ENCODE results near the gene ZNF688.
"Not testable (repeated sequence)": the region's sequence is repeated elsewhere in the genome, so short reads cannot be mapped to it uniquely, and the experiment has no call there.

The ZNF688 gene

DNA sequence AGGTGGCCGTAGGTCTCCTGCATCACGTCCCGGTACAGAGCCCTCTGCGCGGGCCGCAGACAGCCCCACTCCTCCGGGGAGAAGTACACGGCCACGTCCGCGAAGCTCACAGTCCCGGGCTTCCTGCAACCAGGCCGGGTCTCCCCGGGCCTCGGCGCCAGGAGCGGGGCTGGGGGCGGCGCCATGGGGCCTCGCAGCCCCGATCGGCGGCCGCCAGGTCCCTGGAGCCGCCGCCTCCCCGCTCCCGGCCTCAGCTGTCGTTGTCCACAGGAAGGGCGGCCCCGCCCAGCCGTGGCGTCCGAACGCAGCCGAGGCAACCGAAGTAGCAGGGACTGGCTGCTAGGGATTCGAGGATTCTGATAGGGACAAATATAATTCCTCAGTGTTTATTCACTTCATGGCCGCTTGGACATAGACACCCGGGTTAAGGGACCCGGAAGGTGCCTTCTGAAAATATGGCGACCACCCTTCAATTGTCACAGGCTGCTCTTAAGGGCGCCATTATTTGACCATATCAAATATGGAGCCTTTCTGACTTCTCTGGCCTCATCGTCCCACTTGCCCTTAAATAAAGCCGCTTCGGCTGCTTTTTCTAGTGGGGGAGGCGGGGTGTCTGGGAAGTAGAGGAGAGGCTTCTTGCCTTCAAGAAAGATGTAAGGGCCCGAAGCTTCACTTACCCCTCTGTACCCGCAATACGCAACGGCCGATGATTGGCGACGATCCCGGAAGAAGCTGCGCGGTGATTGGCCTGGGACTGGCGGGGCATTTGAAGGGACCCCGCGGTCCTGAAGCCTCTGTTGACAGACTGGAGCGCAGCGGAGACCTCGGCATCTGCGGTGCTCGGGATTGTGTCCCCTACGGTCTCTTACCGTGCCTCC, at the start of gene ZNF688:
ZNF688 (minus strand) TSS at position 270 of the 878 bp plus-strand sequence; CDS start at position 185, 85 bp downstream.
- DNase-seq, result peak; percentile 71 to 90 (median 82)

DNA sequence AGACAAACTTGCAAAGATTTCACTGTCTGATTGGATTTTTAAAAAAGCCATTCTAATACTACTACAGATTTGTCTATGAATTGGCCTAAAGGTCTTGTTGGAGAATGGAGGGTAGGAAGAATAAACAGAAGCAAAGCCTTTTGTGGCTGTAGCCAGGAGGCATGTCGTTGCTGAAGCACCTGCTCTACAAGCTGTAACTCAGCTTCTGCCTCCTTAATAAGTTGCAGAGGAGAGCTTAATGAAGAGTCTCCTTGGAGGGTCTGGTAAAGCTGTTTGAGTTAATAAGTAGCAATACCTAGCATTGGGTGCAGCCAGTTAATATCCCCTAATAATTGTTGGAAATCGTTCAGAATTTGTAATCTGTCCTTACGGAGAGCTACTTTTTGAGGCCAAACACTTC, 48.7 kb upstream of the ZNF688 start:
- no peak for DNase-seq

DNA sequence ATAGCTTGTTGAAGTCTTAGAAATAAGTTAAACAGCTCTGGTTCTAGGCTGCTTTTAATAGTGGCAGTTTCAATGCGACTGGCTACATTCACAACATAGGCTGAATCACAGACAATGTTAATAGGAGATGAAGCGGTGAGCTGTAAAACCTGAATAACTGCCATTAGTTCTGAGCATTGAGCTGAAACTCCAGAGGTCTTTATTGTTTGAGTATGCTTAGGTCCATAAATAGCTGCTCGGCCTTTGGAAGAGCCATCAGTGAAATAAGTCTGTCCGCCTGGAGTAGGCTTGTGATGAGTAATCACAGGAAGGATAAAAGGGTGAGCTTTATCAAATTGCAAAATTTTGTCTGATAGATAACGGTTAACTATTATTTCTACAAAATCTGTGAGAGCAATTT, 48.1 kb upstream of the ZNF688 start:
- DNase-seq, result no peak

DNA sequence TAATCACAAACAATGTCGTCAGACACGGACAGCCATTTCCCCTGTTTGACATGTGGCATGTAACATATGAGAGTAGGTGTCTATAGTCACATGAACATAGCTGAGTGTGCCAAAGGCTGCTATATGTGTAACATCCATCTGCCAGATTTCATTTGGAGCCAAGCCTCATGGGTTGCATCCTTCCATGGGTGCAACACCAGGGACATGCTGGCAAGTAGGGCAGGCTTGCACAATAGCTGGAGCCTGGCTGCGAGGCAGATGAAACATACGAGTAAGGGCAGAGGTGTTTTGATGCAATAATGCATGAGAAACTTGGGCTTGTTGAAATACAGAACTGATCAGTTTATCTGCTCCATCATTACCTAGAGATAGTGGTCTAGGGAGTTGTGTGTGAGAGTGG, 47.7 kb upstream of the ZNF688 start:
- DNase-seq, result no peak

DNA sequence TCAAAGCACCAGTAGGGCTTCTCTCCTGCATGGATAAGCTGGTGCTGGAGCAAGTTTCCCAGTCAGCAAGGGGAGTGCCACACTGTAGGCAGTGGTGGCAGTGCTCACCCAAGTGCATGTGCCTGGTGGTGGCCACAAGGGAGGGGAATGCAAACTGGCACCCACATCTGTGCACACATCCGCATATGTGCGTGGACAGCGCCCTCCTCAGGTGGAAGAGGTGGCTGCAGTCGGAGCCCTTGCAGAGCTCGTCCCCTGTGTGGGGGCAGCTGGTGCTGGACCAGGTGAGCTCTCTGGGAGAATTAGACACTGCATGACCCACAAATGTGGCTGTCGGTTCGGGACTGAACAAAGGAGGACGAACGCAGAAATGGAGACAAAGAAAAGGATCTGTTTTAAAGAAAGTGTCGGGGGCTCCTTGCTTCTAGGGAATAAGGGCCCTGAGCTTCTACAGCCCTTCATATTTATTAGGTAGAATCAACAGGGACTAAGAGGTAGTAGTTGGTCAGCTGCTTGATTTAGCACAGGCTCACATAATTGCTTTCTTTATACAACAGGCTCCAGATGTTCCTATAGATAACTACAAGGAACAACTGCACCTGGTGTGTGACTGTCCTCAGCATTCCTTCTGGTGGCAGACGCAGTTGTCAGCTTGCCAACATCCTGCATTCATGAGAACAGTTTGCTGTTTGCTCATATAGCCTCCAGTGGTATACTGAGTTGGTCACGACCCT, 44.0 kb upstream of the ZNF688 start:
- peak; percentile 22 to 51 (median 37) for DNase-seq

DNA sequence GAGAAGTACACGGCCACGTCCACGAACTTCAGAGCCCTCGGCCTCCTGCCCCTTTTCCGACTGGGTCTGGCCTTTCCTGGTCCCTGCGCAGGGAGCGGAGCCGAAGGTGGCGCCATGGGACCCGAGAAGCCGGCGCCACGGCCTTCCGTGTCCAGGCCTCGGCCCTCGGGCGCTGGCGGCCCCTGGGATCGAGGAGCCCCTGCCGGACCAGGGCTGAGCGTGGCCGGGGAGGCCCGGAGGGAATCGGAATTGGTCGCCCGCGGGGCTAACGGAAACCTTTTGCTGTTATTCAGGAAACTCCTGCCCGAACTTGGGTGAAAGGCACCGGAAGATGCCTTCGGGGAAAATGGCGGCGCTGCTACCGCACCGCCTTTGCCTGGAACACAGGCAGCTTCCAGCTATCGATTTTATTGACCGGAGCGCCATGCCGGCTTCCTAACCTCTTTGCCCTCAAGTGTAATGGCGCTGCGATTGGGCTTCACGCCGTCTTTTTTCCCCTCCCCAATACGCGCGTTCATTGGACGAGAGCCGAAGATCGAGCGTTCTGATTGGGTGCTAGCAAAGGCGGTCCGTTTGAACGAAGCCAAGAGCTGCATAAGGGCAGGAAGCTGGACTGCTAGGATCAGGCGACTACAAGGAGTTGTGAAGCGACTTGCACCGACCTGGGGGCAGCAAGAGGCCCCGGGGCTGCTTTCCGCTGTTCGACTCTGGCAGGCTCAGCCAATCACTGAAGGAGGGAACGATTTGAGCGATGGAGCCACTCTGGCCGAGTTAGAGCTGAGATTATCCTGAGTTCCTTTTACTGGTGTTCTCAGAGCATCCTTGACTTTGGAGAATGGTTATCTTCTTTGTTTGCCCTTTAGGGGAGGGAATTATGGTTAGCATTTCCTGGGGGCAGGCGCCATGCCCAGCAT, 38.7 kb upstream of the ZNF688 start, which contains the start of gene ZNF689:
ZNF689 (minus strand) TSS at position 464 of the 914 bp plus-strand sequence; CDS start at position 116, 348 bp downstream.
- peak; percentile 76 to 92 (median 84) for DNase-seq

DNA sequence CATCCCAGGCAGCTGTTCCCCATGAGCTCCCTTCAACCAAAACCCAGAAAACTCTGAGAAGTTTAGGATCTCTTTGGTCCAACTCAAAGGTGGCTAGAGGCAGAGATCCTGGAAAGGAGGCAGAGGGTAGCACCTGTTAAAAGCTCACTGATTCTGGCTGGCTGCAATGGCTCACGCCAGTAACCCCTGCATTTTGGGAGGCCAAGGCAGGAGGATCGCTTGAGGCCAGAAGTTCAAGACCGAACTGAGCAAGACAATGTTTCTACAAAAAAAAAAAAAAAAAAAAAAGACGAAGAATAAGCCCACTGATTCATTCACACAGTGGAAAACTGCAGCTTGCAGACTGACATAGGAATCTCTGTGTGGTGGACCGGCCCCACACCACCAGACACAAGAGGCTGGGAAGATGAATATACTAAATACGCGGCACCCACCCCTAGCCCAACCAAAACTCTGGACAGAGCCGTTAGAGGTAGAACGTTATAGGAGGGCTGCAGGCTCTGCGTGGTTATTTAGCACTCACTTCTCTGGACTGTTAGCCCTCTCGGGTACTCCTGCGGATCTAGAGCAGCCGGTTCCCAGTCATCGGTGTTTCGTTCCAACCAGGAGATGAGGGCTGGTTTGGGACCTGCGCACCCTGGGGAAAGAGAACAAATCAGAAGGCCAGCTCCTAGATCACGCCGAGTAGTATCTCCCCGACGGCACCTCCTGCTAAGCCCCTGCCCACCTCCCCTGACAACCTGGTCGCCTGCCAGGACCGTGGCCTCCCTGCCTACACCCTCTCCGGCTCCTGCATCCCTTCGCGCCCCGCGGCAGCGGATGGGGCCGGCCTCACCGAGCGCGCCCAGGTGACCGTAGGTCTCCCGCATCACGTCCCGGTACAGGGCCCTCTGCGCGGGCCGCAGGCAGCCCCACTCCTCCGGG, 37.8 kb upstream of the ZNF688 start:
- peak in 2 of 4 experiments; percentile 38 to 55 for DNase-seq

DNA sequence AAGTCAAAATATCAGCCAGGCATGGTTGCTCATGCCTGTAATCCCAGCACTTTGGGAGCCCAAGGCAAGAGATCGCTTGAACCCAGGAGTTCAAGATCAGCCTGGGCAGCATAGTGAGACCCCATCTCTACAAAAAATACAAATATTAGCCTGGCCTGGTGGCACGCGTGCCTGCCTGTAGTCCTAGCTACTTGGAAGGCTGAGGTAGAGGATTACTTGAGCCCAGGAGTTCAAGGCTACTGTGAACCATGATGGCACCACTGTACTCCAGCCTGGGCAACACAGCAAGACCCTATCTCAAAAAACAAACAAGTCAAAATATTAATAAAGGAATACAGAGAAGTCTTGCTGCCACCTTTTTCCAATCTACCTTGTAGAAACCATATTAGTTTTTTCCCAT, 34.5 kb upstream of the ZNF688 start:
- no peak for DNase-seq

DNA sequence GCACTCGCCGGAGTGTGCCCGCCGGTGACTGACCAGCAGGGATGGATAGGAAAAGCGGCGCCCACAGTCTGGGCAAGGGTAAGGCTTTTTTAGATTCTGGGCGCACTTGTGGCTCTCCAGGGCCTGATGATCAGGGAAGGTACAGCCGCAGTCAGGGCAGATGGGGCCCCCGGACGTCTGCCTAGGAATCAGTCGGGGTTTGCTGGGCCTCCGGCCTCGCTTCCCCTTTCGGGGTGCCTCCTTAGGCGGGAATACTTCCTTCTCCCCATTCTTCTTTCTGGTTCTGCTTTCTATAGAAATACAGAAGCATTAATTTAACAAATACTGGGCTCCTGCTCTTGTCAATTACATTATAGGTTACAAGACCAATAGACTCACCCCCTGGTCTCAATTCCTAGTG, 33.6 kb upstream of the ZNF688 start:
- no peak for DNase-seq

DNA sequence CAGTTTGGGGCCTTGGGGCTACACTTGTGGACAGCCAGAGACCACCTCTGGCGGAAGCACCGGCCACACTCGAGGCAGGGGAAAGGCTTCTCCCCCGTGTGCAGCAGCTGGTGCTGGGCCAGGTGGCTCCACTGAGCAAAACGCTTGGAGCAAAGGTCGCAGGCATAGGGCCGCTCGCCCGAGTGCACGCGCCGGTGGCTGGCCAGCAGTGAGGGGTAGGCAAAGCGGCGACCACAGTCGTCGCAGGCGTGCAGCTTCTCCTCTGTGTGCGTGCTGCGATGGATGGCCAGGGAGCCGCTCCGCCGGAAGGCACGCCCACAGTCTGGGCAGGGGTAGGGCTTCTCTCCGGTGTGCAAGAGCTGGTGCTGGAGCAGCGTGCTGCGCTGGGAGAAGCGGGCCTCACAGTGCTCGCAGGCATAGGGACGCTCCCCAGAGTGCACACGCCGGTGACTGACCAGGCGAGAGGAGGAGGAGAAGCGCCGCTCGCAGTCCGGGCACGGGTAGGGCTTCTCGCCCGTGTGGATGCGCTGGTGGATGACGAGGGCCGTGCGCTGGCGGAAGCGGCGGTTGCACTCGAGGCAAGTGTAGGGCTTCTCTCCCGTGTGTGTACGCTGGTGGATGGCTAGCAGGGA, 32.9 kb upstream of the ZNF688 start:
- no peak for DNase-seq

DNA sequence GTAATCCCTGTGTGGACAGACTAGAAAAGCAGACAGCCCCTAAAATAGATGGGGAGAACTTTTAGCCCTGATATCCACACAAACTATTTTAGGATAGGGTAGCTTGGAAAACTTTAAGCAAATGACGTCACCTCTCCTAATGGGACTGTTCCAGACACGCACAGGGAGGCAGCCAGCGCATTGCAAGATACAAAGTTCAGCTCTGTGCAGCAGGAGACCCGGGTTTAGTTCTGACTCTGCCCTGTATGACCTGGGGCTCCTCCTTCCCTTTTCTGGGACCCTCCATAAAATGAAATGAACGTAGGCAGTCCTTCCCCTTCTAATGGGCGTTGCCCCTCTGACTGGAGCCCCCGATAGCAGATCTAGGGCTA, 32.4 kb upstream of the ZNF688 start:
- no peak for DNase-seq

DNA sequence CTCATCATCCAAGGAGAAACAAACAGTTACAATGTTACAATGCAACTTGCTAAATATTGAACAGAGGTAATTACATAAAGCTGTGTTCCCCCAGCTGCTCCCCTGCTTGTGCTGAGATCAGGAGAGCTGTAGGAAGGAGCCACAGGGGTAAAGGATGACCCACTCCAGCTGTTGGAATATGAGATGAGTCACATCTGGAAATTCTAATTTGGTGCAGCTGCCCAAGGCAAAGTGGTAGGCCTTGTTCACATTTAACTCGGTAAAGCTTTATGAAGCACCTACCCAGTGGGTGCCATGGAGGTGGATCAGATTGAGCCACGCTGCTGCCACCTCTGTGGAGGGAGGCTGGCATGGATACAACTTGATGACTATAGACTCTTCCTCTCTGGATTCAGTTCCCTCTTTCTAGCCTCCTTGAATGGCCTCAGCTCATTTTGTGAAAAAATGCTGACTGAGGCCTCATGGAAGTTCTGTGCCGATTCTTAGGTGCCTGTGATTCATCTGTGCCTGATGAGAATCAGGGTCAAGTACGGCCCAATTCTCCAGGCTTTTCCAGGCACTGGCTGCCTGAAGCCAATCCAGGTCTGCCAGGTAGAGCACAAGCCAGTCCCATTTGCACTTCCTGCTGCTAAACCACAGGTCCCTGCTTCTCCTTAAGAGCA, 31.2 kb upstream of the ZNF688 start:
- no peak for DNase-seq

DNA sequence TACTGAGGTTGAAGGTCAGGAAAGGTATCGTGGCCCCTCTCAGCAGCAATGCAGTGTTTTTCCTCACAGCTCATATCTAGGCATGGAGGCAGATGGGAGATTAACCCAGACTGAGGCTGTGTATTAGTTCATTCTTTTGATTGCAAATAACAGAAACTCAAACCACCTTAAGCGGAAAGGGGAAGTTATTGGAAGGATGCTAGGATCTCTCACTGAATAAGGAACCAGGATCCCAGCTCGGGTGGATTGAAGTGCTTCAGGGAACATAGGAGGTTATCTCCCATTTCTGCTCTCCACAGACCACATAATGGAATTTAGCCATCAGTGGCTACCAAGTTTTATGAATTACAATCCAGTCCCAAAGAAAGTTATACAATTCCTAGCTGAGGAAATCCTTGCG, 30.5 kb upstream of the ZNF688 start:
- no peak for DNase-seq

DNA sequence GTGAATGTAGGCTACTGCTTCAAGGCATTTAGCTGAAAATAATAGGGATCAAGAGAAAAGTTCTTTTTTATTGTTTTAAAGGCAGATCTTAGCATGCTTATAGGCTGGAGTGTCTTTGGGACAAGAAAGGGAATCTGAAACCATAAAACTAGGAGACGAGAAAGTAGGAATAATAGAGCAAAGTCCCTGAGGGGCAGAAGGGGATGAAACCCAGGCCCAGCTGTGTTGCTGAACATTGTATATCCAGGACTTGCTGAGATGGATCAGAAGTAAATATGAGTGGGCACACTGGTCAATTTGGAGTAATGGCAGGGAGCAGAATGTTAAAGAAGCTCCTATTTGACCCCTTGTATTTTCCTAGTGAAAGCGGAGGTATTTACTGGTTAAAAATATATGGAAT, 29.4 kb upstream of the ZNF688 start:
- DNase-seq, result no peak

DNA sequence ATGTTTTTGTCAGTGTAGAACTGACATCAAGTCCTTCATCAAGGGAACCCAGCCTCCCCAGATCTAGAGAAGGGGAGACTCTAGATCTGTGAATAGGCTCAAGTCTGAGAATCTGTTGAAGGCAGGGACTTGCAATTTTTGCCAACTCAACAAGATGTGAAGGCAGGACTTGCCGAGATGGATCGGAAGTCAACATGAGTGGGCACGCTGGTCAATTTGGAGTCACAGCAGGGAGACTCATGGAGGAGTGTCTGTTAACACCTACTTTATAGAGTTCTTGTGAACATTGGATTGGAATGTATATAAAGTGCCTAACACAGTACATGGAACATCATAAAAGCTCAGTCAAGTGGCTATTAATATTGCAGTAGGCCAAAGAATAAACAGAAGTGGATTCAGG, 28.7 kb upstream of the ZNF688 start:
- no peak for DNase-seq

DNA sequence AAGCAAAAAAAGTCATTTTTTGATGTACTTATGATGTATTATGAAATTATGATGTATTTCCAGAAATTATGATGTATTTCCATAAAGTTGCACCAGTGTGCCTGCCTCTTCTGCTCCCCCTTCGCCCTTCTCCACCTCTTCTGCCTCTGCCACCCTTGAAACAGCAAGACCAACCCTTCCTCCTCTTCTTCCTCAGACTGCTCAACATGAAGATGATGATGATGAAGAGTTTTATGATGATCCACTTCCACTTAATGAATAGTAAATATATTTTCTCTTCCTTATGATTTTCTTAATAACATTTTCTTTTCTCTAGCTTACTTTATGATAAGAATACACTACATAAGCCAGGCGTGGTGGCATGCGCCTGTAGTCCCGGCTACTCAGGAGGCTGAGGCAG, 21.4 kb upstream of the ZNF688 start:
- DNase-seq, result no peak

DNA sequence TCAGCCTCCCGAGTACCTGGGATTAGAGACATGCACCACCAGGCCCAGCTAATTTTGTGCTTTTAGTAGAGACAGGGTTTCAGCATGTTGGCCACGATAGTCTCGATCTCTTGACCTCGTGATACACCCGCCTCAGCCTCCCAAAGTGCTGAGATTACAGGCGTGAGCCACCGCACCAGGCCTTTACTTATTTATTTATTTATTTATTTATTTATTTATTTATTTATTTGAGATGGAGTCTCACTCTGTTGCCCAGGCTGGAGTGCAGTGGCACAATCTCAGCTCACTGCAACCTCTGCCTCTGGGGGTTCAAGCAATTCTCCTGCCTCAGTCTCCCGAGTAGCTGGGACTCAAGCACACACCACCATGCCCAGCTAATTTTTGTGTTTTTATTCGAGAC, 19.4 kb upstream of the ZNF688 start:
- DNase-seq, result not testable (repeated sequence)

DNA sequence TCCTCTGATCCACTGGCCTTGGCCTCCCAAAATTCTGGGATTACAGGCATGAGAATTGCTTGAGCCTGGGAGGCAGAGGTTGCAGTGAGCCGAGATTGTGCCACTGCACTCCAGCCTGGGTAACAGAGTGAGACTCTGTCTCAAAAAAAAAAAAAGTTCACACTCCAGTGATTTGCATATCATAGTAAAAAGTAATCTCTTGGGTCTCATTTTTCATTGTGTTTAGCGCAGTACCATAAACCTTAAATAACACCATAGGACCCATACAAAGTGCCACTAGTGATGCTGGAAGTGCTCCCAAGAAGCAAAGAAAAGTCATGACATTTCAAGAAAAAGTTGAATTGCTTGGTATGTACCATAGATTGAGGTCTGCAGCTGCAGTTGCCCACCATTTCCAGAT, 18.1 kb upstream of the ZNF688 start:
- not testable (repeated sequence) for DNase-seq

DNA sequence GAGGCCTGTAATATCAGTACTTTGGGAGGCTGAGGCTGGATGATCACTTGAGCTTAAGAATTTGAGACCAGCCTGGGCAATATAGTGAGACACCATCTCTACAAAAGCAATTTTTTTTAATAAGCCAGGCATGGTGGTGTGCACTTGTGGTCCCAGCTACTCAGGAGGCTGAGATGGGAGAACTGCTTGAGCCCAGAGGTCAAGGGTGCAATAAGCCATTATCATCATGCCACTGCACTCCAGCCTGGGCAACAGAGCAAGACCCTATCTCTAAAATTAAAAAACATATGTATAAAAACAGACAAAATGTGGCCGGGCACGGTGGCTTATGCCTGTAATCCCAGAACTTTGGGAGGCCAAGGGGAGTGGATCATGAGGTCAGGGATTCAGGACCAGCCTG, 17.1 kb upstream of the ZNF688 start:
- DNase-seq, result no peak

DNA sequence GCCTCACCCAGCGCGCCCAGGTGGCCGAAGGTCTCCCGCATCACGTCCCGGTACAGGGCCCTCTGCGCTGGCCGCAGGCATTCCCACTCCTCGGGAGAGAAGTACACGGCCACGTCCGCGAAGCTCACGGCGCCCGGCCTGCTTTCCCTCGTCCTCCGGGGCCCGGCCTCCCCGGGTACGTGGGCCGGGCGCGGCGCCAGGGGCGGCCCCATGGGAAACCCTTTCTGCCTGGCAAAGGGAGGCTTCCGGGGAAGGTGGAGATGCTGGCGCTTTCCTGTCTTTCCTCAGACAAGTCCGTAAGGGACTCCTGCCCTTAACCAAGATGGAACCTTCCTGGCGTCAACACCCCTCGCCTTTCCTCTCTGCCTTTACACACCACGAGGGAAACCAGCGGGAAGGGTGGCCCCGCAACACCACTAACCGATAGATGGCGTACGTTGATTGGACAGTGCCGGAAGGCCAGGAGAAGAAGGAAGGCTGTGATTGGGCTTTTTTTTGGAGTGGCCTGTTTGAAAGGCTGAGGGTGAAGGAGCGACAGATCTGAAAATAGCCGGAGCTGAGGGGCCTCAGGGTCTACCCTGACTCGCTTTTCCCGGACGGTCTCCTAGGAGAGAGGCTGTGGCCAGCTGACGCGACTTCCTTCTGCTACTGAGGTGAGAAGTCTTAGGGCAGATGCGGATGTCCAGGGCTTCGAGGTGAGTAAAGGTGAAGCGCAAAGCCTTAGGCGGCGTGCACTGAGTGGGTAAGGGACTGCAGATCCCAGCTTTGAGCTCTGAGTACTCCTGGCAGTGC, 14.1 kb upstream of the ZNF688 start, which contains the start of gene ZNF785:
ZNF785 (minus strand) TSS at position 298 of the 792 bp plus-strand sequence; CDS start at position 212, 86 bp downstream.
- peak; percentile 42 to 79 (median 70) for DNase-seq
